H1 (cell line): ENCODE data around the gene RRAS2. TPM values are rescaled to one million over a fixed set of nuclear protein-coding genes. Genes with fewer than 3 reads are reported as not detected.
A peak's percentile ranks its signal among the peaks of the same experiment; 100 is the strongest.

ENCODE experiments used
- CTCF ChIA-PET: fragments of 300-600 bp; sonication (Branson Sonifier 250); formaldehyde crosslinking; loops from one replicate; lab custom pipeline; 2021; ENCODE audit not compliant: partially characterized antibody; lab: Charles Lee
- POLR2A ChIA-PET: fragments of 300-600 bp; sonication (Branson Sonifier 250); formaldehyde crosslinking; loops from one replicate; lab custom pipeline; 2021; ENCODE audit warnings: inconsistent platforms; ENCODE audit not compliant: partially characterized antibody; lab: Charles Lee
- DNase-seq, 2 experiments: peaks; one replicate each; pipeline versions ENCODE4 v3.0.0 to v3.0.0-alpha.2; 2010 to 2022; ENCODE audit warnings: low spot score in 2 of 2, low read depth in 1 of 2, mixed read lengths in 1 of 2
- FAIRE-seq: peaks from 2 replicates; lab custom pipeline; 2011; peaks lifted over from hg19 to GRCh38; lab: Jason Lieb, UNC
- H2AFZ ChIP-seq: 2 replicates; pipeline ENCODE4 v1.8.1; 2012; ENCODE audit warnings: low read length, inconsistent platforms
- H2AK5ac ChIP-seq: 2 replicates; pipeline ENCODE4 v1.6.1; 2013; ENCODE audit warnings: low read depth, low read length
- H2BK120ac ChIP-seq: replicated peaks from 2 replicates; pipeline ENCODE3; 2013; ENCODE audit warnings: low read depth, low read length, inconsistent platforms
- H2BK12ac ChIP-seq: 2 replicates; pipeline ENCODE4 v1.6.1; 2013; ENCODE audit warnings: low read depth, low read length
- H2BK15ac ChIP-seq: 2 replicates; pipeline ENCODE4 v1.6.1; 2013; ENCODE audit warnings: low read length
- H2BK20ac ChIP-seq: 2 replicates; pipeline ENCODE4 v1.6.1; 2013; ENCODE audit warnings: low read length
- H2BK5ac ChIP-seq: 2 replicates; pipeline ENCODE4 v1.6.1; 2013; ENCODE audit warnings: low read depth, low read length
- H3K14ac ChIP-seq: 2 replicates; pipeline ENCODE4 v1.6.1; 2013; ENCODE audit warnings: inconsistent platforms; ENCODE audit not compliant: insufficient read length
- H3K18ac ChIP-seq: 2 replicates; pipeline ENCODE4 v1.6.1; 2013; ENCODE audit warnings: low read length; ENCODE audit errors: extremely low read depth
- H3K23ac ChIP-seq: 2 replicates; pipeline ENCODE4 v1.6.1; 2013; ENCODE audit warnings: inconsistent platforms; ENCODE audit not compliant: insufficient read length
- H3K23me2 ChIP-seq: 2 replicates; pipeline ENCODE4 v1.6.1; 2013; ENCODE audit warnings: low read depth, low read length
- H3K27ac ChIP-seq: 2 replicates; pipeline ENCODE4 v1.6.1; 2011; ENCODE audit warnings: low read depth, low read length, inconsistent platforms
- H3K27me3 ChIP-seq, 4 experiments: replicated peaks in 1 of 4; 1 replicate in 1 of 4; 2 replicates in 3 of 4; pipeline versions ENCODE4 v1.6.1 to v1.8.1; 2011 to 2013; ENCODE audit warnings: low read length in 3 of 4, mild to moderate bottlenecking in 3 of 4, inconsistent platforms in 2 of 4, mixed read lengths in 2 of 4, moderate library complexity in 1 of 4; ENCODE audit not compliant: control insufficient read depth in 3 of 4, insufficient read depth in 3 of 4; ENCODE audit errors: extremely low read depth in 1 of 4
- H3K36me3 ChIP-seq, 4 experiments: 2 replicates each; pipeline versions ENCODE4 v1.6.1 to v1.8.1; 2011 to 2013; ENCODE audit warnings: mild to moderate bottlenecking in 4 of 4, low read length in 3 of 4, moderate library complexity in 2 of 4, control low read depth in 1 of 4, inconsistent platforms in 1 of 4; ENCODE audit not compliant: insufficient read depth in 4 of 4, control insufficient read depth in 2 of 4
- H3K4ac ChIP-seq: replicated peaks from 2 replicates; pipeline ENCODE3; 2013; ENCODE audit warnings: low read length, low read depth, mixed read lengths, inconsistent platforms; ENCODE audit not compliant: insufficient read length
- H3K4me1 ChIP-seq, 4 experiments: replicated peaks in 1 of 4; 1 replicate in 1 of 4; 2 replicates in 3 of 4; pipeline versions ENCODE4 v1.6.1 to v1.8.1; 2011 to 2013; ENCODE audit warnings: low read length in 3 of 4, inconsistent platforms in 2 of 4, mixed read lengths in 1 of 4; ENCODE audit not compliant: insufficient read depth in 4 of 4, control insufficient read depth in 3 of 4
- H3K4me2 ChIP-seq, 2 experiments: 2 replicates each; pipeline versions ENCODE4 v1.6.1 to v1.8.1; 2011 to 2013; ENCODE audit warnings: low read depth in 2 of 2, low read length in 2 of 2, control low read depth in 1 of 2, inconsistent platforms in 1 of 2, mild to moderate bottlenecking in 1 of 2; ENCODE audit not compliant: insufficient read depth in 1 of 2
- H3K4me3 ChIP-seq, 4 experiments: fragments of 200-600, 300-600 bp in 1 of 4; sonication (generic), shearing (Covaris generic), sonication (Bioruptor Twin) in 1 of 4; 2 replicates each; pipeline versions ENCODE4 v1.5.1 to v1.8.1; 2011 to 2016; ENCODE audit warnings: low read length in 4 of 4, low read depth in 3 of 4, control low read depth in 2 of 4, inconsistent platforms in 2 of 4, mild to moderate bottlenecking in 2 of 4, mixed read lengths in 1 of 4, moderate library complexity in 1 of 4; ENCODE audit not compliant: insufficient read depth in 2 of 4; ENCODE audit errors: extremely low read depth in 1 of 4
- H3K56ac ChIP-seq: replicated peaks from 2 replicates; pipeline ENCODE3; 2013; ENCODE audit warnings: low read depth, mild to moderate bottlenecking, mixed read lengths, low read length, inconsistent platforms; ENCODE audit not compliant: insufficient read length
- H3K79me1 ChIP-seq: 2 replicates; pipeline ENCODE4 v1.6.1; 2013; ENCODE audit warnings: low read depth, low read length, control low read depth
- H3K79me2 ChIP-seq, 2 experiments: 2 replicates each; pipeline versions ENCODE4 v1.6.1 to v1.8.1; 2012 to 2013; ENCODE audit warnings: low read length in 2 of 2, mild to moderate bottlenecking in 2 of 2, inconsistent platforms in 1 of 2; ENCODE audit not compliant: insufficient read depth in 2 of 2, control insufficient read depth in 1 of 2
- H3K9ac ChIP-seq, 4 experiments: replicated peaks in 1 of 4; 1 replicate in 1 of 4; 2 replicates in 3 of 4; pipeline versions ENCODE4 v1.6.1 to v1.8.1; 2011 to 2013; ENCODE audit warnings: low read depth in 3 of 4, low read length in 3 of 4, control low read depth in 2 of 4, mild to moderate bottlenecking in 2 of 4, moderate library complexity in 2 of 4, inconsistent platforms in 1 of 4; ENCODE audit errors: extremely low read depth in 1 of 4
- H3K9me3 ChIP-seq, 2 experiments: 2 replicates each; pipeline versions ENCODE4 v1.6.1 to v1.8.1; 2012 to 2013; ENCODE audit warnings: mild to moderate bottlenecking in 2 of 2, moderate library complexity in 2 of 2, control low read depth in 1 of 2, inconsistent platforms in 1 of 2, low read depth in 1 of 2, low read length in 1 of 2, mixed read lengths in 1 of 2; ENCODE audit not compliant: insufficient read depth in 2 of 2
- H4K20me1 ChIP-seq, 2 experiments: replicated peaks in 1 of 2; 2 replicates each; pipeline versions ENCODE3 to v1.8.1; 2011 to 2013; ENCODE audit warnings: inconsistent platforms in 2 of 2, low read length in 2 of 2, mild to moderate bottlenecking in 1 of 2; ENCODE audit not compliant: insufficient read depth in 2 of 2, control insufficient read depth in 1 of 2
- H4K5ac ChIP-seq: 2 replicates; pipeline ENCODE4 v1.6.1; 2013; ENCODE audit warnings: low read length, low read depth, mixed read lengths, inconsistent platforms; ENCODE audit not compliant: insufficient read length
- H4K8ac ChIP-seq: 2 replicates; pipeline ENCODE4 v1.8.0; 2013; ENCODE audit warnings: mild to moderate bottlenecking, moderate library complexity, low read length, inconsistent platforms; ENCODE audit not compliant: insufficient read depth; ENCODE audit errors: extremely low read depth
- H4K91ac ChIP-seq: replicated peaks from 2 replicates; pipeline ENCODE3; 2013; ENCODE audit warnings: low read length, mixed read lengths, inconsistent platforms; ENCODE audit not compliant: insufficient read length
- BACH1 ChIP-seq: IDR thresholded peaks from 2 replicates; pipeline ENCODE4 v1.6.1; 2012; ENCODE audit warnings: low read length, improper control_type of control experiment
- BRCA1 ChIP-seq: IDR thresholded peaks from 2 replicates; pipeline ENCODE4 v1.6.1; 2012; ENCODE audit warnings: low read depth, low read length, improper control_type of control experiment
- CBX8 ChIP-seq: fragments of 300-800, 300-1000 bp; sonication (generic); IDR thresholded peaks from 2 replicates; pipeline ENCODE4 v1.7.1; 2016; ENCODE audit warnings: low read depth, low read length, borderline replicate concordance
- MAFK ChIP-seq: IDR thresholded peaks from 2 replicates; pipeline ENCODE4 v1.6.1; 2012; ENCODE audit warnings: low read depth, mild to moderate bottlenecking, improper control_type of control experiment, low read length
- NRF1 ChIP-seq: IDR thresholded peaks from 2 replicates; pipeline ENCODE4 v1.6.1; 2011; ENCODE audit warnings: mild to moderate bottlenecking, low read depth, low read length, improper control_type of control experiment
- RAD21 ChIP-seq, 2 experiments: IDR thresholded peaks in 1 of 2; conservative IDR thresholded peaks in 1 of 2; 2 replicates each; pipeline ENCODE4 v1.6.1; 2011; ENCODE audit warnings: low read depth in 2 of 2, low read length in 2 of 2, improper control_type of control experiment in 1 of 2, inconsistent platforms in 1 of 2, mild to moderate bottlenecking in 1 of 2, moderate library complexity in 1 of 2
- RFX5 ChIP-seq: IDR thresholded peaks from 2 replicates; pipeline ENCODE4 v1.6.1; 2011; ENCODE audit warnings: low read depth, low read length, improper control_type of control experiment, borderline replicate concordance
- SP2 ChIP-seq: IDR thresholded peaks from 2 replicates; pipeline ENCODE4 v1.6.1; 2012; ENCODE audit warnings: mild to moderate bottlenecking, low read length, inconsistent platforms
- SRF ChIP-seq: IDR thresholded peaks from 2 replicates; pipeline ENCODE4 v1.6.1; 2011; ENCODE audit warnings: mild to moderate bottlenecking, low read depth, low read length, moderate library complexity
- TAF7 ChIP-seq: optimal IDR thresholded peaks from 2 replicates; pipeline ENCODE3; 2011; ENCODE audit warnings: low read depth, mild to moderate bottlenecking, inconsistent platforms, low read length, moderate library complexity, borderline replicate concordance
- TBP ChIP-seq: IDR thresholded peaks from 2 replicates; pipeline ENCODE4 v1.6.1; 2011; ENCODE audit warnings: low read depth, low read length, improper control_type of control experiment
- WGBS, 2 experiments: shearing (Covaris generic) in 1 of 2; methylation state at CpG; one replicate each; pipeline versions ENCODE4 v1.1.6 to v1.1.7; 2013 to 2015; ENCODE audit warnings: low lambda C conversion rate in 2 of 2, mixed read lengths in 2 of 2, inconsistent platforms in 1 of 2, low coverage in 1 of 2, missing lambda C conversion rate in 1 of 2; ENCODE audit not compliant: insufficient replicate concordance in 2 of 2, insufficient coverage in 1 of 2, insufficient read length in 1 of 2; ENCODE audit errors: extremely low coverage in 1 of 2, missing lambda C conversion rate in 1 of 2; 5-methylcytosine and 5-hydroxymethylcytosine counted together
- polyA plus RNA-seq, 7 experiments: library from polyadenylated mRNA; depleted of rRNA in 3 of 7; stranded (reverse) in 5 of 7; unstranded in 2 of 7; fragments of >200 nt in 5 of 7; fragments of 200-250 nt in 2 of 7; gene quantifications; 1 replicate in 5 of 7; 2 replicates in 1 of 7; 4 replicates in 1 of 7; pipeline versions ENCODE4 v1.2.1 to v1.2.3, GENCODE V29; 2011 to 2013; ENCODE audit warnings: missing spikeins in 2 of 7, mixed read lengths in 2 of 7
- total RNA-seq: library from RNA; stranded (reverse); fragmentation: NEBNext Ultra II Directional; extraction: Animal tissue kit (Norgen Biotek cat#: 25700); gene quantifications from 2 replicates; pipeline ENCODE4 v1.2.1, GENCODE V29; 2021

Gene RRAS2
- total and polyA plus RNA-seq, 2 of the 8 experiments (the other 6 are each of a cell fraction or from before 2014, with no cell fraction given), result 72.3 to 234 TPM

DNA sequence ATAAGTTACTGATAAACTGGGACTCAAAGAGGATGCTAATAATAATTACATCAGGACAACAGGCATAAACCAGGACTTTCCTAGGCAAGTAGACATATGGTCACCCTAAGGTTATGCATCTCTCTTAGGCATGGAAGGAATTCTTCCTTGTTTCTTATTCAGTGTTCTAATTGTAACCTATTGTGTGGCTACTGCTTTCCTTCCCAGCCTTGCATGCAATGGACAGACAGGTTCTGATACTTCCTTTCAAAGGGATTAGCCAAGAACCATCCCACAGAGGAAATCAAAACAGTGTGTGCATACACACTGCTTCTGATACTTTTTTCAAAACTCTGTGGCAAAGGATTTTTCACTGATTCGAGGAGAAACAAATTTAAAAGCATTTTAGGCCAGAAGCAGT, 48.3 kb downstream of the RRAS2 start:
- 71% methylated on average over 1 of the region's 1 CpG; no CpG with 5 or more reads in 1 of the 2 experiments for WGBS, 2 experiments
- Histone ChIP-seq H2AK5ac (no peak overlapping the region), H2BK20ac (no peak overlapping the region), H3K36me3 (no peaks in the 10 kb centered on the region), H3K23ac (no peak overlapping the region), H4K5ac (no peak overlapping the region), H3K56ac (no peak overlapping the region), H3K79me2 (peaks cover 29 to 99% of the 10 kb centered on the region in 2 experiments), H4K20me1 (peaks cover 17 to 23% of the 10 kb centered on the region in 2 experiments), H2BK12ac (no peak overlapping the region), H3K79me1 (peaks cover 8% of the 10 kb centered on the region; the same call in 1 of the 2 replicates), H4K91ac (no peak overlapping the region), H3K23me2 (no peaks in the 10 kb centered on the region), H3K9ac (no peak overlapping the region; a peak in 1 of 7 replicates), H3K4me1 (peaks cover 2 to 21% (median 9%) of the 10 kb centered on the region in 4 experiments), H3K18ac (no peak overlapping the region), H3K4ac (no peak overlapping the region), H3K27ac (no peak overlapping the region), H4K8ac (no peak overlapping the region), H3K27me3 (no peaks in the 10 kb centered on the region), H3K4me3 (no peak overlapping the region), H3K9me3 (no peaks in the 10 kb centered on the region), H2AFZ (no peak overlapping the region), H3K14ac (no peak overlapping the region), H2BK15ac (no peak overlapping the region), H2BK5ac (no peak overlapping the region), H3K4me2 (peak overlapping the region in 1 of 2 experiments; percentile 14; a peak in 1 of 4 replicates), H2BK120ac (no peak overlapping the region)
- no peak for DNase-seq
- POLR2A ChIA-PET, result interaction anchor here (0.7 to 3.1 kb wide), 8 partner anchors 10 to 94 kb away, joined by 3 to 8 read pairs (median 4); no protein-coding TSS in a partner anchor
- TF ChIP-seq SP2 (no peak), BACH1 (no peak), TBP (no peak), MAFK (no peak), RFX5 (no peak), BRCA1 (no peak), NRF1 (no peak), RAD21 (IDR thresholded peaks at IDR 0.05 in 1 of 2, conservative IDR thresholded peaks at IDR 0.05 in 1 of 2; ENCODE audit: low read depth in 2 of 2, low read length in 2 of 2) (no peak), CBX8 (no peak), SRF (no peak), TAF7 (no peak)
- FAIRE-seq, result no peak
- CTCF ChIA-PET, result interaction anchor here (0.8 to 17.5 kb wide), 7 partner anchors 9 to 107 kb away, joined by 3 to 312 read pairs (median 13); no protein-coding TSS in a partner anchor
